K562 (cell line): ENCODE measurements around the gene SRGAP2B.
"Not testable (repeated sequence)": the region's sequence is repeated elsewhere in the genome, so short reads cannot be mapped to it uniquely, and the experiment has no call there.

Experiments used
- BCL6 ChIP-seq: fragments of 250-450 bp; sonication (Bioruptor Pico); IDR thresholded peaks from 2 replicates; pipeline ENCODE4 v1.4.0; 2020
- CCAR2 ChIP-seq: fragments of 200-400 bp; formaldehyde crosslinking; IDR thresholded peaks from 2 replicates; pipeline ENCODE4 v1.6.1; 2017; ENCODE audit warnings: mild to moderate bottlenecking, low read depth, low read length
- CHD2 ChIP-seq: IDR thresholded peaks from 2 replicates; pipeline ENCODE4 v1.6.1; 2011; ENCODE audit warnings: low read depth, low read length
- GATA2 ChIP-seq: sonication (generic); formaldehyde crosslinking; IDR thresholded peaks from 2 replicates; pipeline ENCODE4 v1.4.0; 2020; ENCODE audit warnings: mild to moderate bottlenecking, missing genetic modification reagents
- MYNN ChIP-seq, 2 experiments: sonication (generic); formaldehyde crosslinking in 1 of 2; IDR thresholded peaks; 2 replicates each; pipeline versions ENCODE4 v1.5.0 to v1.6.1; 2016 to 2020; ENCODE audit warnings: antibody characterized with exemption in 1 of 2, missing genetic modification reagents in 1 of 2
- POLR2A ChIP-seq: fragments of 450-650 bp; conservative IDR thresholded peaks from 2 replicates; pipeline ENCODE4 v1.6.1; 2016
- SETDB1 ChIP-seq: IDR thresholded peaks from one replicate; pipeline ENCODE4 v1.6.1; 2012; ENCODE audit warnings: low read length, control low read depth, inconsistent platforms
- TAF9B ChIP-seq: fragments of 450-650 bp; IDR thresholded peaks from 2 replicates; pipeline ENCODE4 v1.6.1; 2018; ENCODE audit warnings: mild to moderate bottlenecking; ENCODE audit not compliant: partially characterized antibody
- U2AF2 ChIP-seq: fragments of 200-400 bp; formaldehyde crosslinking; optimal IDR thresholded peaks from 2 replicates; pipeline ENCODE3; 2017; ENCODE audit warnings: low read depth, mild to moderate bottlenecking, low read length
- ZNF124 ChIP-seq: sonication (generic); formaldehyde crosslinking; IDR thresholded peaks from 2 replicates; pipeline ENCODE4 v1.8.1; 2022; ENCODE audit warnings: missing genetic modification reagents
- TF ChIP-seq, protein P1 (sequence below): fragments of 250-450 bp; sonication (Bioruptor Pico); IDR thresholded peaks from 2 replicates; pipeline ENCODE4 v1.8.0; 2022; ENCODE audit warnings: moderate library complexity, mild to moderate bottlenecking, inconsistent platforms
- TF ChIP-seq, protein P2 (sequence below), 2 experiments: fragments of 450-650 bp in 1 of 2; sonication (generic) in 1 of 2; formaldehyde crosslinking in 1 of 2; IDR thresholded peaks; 2 replicates each; pipeline versions ENCODE4 v1.7.1 to v1.9.0; 2016 to 2022; ENCODE audit warnings: inconsistent platforms in 1 of 2, mild to moderate bottlenecking in 1 of 2, missing genetic modification reagents in 1 of 2

DNA sequence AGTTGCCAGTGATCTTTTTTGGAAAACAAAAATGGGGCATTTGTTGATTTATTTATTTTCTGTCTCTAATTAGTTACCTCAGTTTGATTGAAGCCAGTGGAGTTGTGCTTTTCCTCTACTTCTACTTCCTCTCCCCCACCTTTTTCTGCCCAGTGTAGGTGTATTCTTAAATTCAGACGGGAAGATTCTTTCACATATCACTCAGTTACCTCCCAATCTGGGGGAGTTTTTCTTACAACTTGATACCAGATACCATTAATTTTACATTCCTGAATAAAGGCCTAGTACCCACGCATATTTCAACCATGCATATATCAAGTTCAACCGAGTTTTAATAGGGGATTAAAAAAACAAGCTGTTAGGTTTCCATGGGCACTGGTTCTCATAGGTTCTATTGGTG is 16.5 kb upstream of the SRGAP2B start:
- TF ChIP-seq CHD2; CCAR2; MYNN (IDR thresholded peaks at IDR 0.05); MYNN (CRISPR knock-in tag; IDR thresholded peaks at IDR 0.05); ZNF124 (CRISPR knock-in tag); U2AF2; SETDB1; BCL6; TAF9B; GATA2 (CRISPR knock-in tag); POLR2A: not testable (repeated sequence)
- TF ChIP-seq, protein P1, sequence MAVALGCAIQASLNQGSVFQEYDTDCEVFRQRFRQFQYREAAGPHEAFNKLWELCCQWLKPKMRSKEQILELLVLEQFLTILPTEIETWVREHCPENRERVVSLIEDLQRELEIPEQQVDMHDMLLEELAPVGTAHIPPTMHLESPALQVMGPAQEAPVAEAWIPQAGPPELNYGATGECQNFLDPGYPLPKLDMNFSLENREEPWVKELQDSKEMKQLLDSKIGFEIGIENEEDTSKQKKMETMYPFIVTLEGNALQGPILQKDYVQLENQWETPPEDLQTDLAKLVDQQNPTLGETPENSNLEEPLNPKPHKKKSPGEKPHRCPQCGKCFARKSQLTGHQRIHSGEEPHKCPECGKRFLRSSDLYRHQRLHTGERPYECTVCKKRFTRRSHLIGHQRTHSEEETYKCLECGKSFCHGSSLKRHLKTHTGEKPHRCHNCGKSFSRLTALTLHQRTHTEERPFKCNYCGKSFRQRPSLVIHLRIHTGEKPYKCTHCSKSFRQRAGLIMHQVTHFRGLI (CRISPR knock-in tag), result not testable (repeated sequence)
- TF ChIP-seq, protein P2, sequence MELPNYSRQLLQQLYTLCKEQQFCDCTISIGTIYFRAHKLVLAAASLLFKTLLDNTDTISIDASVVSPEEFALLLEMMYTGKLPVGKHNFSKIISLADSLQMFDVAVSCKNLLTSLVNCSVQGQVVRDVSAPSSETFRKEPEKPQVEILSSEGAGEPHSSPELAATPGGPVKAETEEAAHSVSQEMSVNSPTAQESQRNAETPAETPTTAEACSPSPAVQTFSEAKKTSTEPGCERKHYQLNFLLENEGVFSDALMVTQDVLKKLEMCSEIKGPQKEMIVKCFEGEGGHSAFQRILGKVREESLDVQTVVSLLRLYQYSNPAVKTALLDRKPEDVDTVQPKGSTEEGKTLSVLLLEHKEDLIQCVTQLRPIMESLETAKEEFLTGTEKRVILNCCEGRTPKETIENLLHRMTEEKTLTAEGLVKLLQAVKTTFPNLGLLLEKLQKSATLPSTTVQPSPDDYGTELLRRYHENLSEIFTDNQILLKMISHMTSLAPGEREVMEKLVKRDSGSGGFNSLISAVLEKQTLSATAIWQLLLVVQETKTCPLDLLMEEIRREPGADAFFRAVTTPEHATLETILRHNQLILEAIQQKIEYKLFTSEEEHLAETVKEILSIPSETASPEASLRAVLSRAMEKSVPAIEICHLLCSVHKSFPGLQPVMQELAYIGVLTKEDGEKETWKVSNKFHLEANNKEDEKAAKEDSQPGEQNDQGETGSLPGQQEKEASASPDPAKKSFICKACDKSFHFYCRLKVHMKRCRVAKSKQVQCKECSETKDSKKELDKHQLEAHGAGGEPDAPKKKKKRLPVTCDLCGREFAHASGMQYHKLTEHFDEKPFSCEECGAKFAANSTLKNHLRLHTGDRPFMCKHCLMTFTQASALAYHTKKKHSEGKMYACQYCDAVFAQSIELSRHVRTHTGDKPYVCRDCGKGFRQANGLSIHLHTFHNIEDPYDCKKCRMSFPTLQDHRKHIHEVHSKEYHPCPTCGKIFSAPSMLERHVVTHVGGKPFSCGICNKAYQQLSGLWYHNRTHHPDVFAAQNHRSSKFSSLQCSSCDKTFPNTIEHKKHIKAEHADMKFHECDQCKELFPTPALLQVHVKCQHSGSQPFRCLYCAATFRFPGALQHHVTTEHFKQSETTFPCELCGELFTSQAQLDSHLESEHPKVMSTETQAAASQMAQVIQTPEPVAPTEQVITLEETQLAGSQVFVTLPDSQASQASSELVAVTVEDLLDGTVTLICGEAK (IDR thresholded peaks at IDR 0.05), result not testable (repeated sequence)
- TF ChIP-seq, protein P2 (CRISPR knock-in tag; IDR thresholded peaks at IDR 0.05), result not testable (repeated sequence)
